GM12872 (cell line): ENCODE results near the gene USP20.

ENCODE experiments used
- CTCF ChIP-seq: IDR thresholded peaks from 3 replicates; pipeline ENCODE4 v1.5.1; 2011; ENCODE audit warnings: low read depth, mild to moderate bottlenecking, low read length, moderate library complexity; ENCODE audit not compliant: insufficient read depth

Gene USP20

GRCh38 chr9:129894120-129894823 is 59.0 kb downstream of the USP20 start:
- no peak for TF ChIP-seq CTCF

GRCh38 chr9:129895376-129896268 is 60.4 kb downstream of the USP20 start:
- no peak for TF ChIP-seq CTCF

- no peak for TF ChIP-seq CTCF
Measured at GRCh38 chr9:129897263-129897662, 62.0 kb downstream of the USP20 start.

GRCh38 chr9:129898185-129898584 is 62.9 kb downstream of the USP20 start:
- no peak for TF ChIP-seq CTCF

GRCh38 chr9:129899620-129900019 is 64.4 kb downstream of the USP20 start:
- no peak for TF ChIP-seq CTCF

- peak; percentile 11; the same call in 1 of the 3 replicates for TF ChIP-seq CTCF
Measured at GRCh38 chr9:129900263-129901027, 65.2 kb downstream of the USP20 start.

GRCh38 chr9:129901993-129902739 is 66.9 kb downstream of the USP20 start:
- TF ChIP-seq CTCF = no peak
